CD4-positive, alpha-beta T cell treated with Interleukin-21 for 1 hour (primary cell): ENCODE results near the gene FKBP15.
"Not testable (repeated sequence)": the region's sequence is repeated elsewhere in the genome, so short reads cannot be mapped to it uniquely, and the experiment has no call there.

ENCODE experiments used
- DNase-seq: peaks from one replicate; pipeline ENCODE4 v3.0.0-alpha.2; 2020

Gene FKBP15

GRCh38 chr9:113148781-113149510 lies 72.1 kb downstream of the FKBP15 start:
- no peak for DNase-seq

- no peak for DNase-seq
These were observed 72.7 kb downstream of the FKBP15 start for GRCh38 chr9:113148372-113148705.

- no peak for DNase-seq
These were observed 77.4 kb downstream of the FKBP15 start for GRCh38 chr9:113143432-113144227.

GRCh38 chr9:113140896-113141295 lies 80.2 kb downstream of the FKBP15 start:
- not testable (repeated sequence) for DNase-seq

- DNase-seq: no peak
These were observed 81.1 kb downstream of the FKBP15 start for GRCh38 chr9:113139953-113140352.

DNA sequence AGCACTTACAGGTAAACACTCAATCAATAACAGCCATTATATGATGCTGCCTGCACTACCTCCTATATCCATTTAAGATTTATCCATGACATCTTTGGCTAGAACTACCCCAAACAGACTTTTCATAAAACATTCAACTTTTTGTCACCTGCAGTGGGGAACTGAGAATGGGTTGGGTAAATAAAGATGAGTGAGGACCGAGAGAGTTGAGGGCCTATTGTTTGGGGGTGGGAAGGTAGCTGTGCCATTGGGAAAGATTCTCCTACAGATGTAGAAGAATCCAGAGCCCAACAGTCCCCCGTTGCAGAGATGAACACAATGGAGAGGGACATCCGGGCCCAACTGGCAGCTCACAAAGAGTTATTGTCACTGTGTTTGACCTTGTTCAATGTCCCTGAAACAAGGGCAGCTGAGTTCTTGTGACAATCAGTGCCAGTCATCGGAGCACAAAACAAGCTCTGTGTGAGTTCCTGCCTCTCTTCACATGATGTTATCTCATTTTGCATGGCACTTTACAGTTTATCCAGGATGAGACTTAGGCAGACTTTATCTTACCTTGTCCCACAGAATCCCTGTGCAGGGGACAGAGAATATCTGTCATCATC lies 81.8 kb downstream of the FKBP15 start:
- DNase-seq: no peak

- no peak for DNase-seq
These were observed 82.3 kb downstream of the FKBP15 start for GRCh38 chr9:113138760-113139159.

- no peak for DNase-seq
These were observed 83.6 kb downstream of the FKBP15 start for GRCh38 chr9:113137196-113138168.

DNA sequence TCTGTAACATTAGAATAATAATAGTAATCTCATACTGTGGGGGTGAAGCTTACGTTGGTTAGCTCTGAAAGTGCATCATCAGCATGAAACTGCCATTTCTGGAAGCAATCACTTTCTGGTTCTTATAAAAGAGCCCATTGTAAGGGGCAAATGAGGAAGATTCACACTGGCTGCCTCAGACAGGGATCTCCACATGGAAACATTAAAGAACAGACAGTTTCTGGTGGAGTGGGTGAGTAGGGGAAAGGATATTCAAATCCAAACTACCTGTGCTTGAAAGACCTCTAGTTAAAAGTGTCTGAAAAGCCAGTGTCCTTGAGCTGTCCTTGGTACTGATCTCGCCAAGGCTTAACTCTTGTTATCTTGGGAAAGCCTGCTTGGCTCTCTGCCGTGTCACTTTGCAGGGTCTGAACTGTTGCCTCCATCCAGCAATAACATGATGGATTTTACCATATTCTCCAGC lies 89.4 kb downstream of the FKBP15 start:
- DNase-seq: no peak

DNA sequence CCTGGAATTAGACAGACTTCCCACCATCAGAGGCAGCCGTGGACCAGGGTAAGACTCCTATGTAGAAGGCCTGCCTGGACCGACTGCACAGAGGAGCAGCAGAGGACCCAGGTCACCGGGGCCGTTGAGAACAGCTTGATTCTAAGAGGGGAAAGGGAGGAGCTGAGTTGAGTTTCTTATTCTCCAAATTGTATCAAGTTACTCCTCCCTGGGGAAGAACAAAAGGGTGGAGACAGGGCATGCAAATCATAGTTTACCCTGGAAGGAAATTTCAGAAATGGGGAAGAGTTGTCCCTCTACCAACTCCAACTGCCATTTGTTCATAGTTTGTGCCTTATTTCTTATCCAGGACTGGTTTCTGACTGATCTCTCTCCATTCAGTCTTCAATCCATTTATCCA lies 91.2 kb downstream of the FKBP15 start:
- no peak for DNase-seq

GRCh38 chr9:113129466-113129865 lies 91.6 kb downstream of the FKBP15 start:
- no peak for DNase-seq

DNA sequence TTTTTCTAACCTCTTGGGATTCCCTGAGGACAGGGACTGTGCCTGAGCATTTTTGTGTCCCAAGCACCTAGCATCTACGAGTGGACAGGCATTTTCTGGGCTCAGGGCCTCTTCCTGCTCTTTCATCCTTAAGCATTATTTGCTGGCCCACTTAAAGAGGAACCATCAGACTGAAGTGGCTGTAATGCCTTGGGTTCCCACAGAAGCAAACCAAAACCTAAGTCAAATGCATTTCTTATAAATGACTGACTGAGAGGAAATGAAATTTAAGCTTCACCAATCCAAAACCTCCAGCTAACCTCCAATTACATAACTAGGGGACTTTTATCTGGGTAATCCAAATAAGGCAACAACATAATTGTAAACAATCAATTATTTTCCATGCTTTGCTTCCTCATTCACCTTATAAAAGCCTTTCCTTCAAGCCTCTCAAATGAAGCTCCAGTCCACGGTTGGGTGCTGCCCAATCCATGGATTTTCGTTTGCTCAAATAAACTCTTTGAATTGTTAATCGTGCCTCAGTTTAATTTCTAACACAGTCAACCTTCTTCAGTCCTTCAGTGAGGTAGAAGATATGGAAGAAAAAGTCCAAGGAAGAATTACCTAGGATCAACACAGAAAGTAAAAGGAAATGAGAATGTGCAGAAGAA lies 95.6 kb downstream of the FKBP15 start:
- DNase-seq: no peak

DNA sequence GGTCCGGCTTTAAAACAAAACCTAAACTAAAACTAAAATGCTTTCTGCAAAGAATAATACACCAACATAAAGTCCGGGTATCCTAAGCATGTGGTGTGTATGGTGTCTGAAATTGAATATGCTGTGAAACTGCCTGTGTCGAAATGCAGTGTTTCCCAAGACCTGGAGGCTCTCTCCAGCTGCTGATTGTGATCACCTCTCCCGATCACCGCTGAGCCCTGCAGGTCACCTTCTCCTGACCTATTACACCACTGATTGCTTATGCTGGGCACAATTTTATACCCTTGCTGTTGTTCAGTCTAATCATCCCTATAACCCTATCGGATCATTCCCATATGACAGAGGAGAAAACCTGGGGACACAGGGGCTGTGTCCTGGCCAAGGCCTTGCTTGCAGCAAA lies 102.2 kb downstream of the FKBP15 start:
- not testable (repeated sequence) for DNase-seq
